Measurements from ENCODE around the gene ST8SIA1. TPM values are rescaled to one million over a fixed set of nuclear protein-coding genes. Genes with fewer than 3 reads are reported as not detected.

Gene ST8SIA1
- total RNA-seq, 1 donor from 2014 or later: 22.0 TPM

DNA sequence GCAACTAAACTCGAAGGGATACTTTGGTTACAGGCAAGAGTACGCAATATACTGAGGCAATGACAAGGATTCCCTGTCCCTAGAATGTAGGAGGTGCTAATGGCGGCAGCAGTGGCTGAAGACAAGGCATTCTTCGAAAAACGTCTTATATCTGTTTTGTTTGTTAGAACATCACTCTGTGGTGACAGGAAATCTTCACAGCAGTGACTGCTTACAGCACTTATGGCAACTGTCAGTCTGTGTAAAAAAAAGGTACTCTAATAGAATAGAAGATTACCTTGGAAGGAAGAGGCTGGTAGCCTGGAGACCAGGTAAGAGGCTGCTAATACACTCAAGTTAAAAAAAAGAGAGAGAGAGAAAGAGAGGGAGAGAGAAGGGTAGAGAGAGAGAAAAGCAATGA lies 131.7 kb downstream of the ST8SIA1 start:
- Mint-ChIP-seq H3K4me3 (ENCODE audit: unreplicated experiment) (no peak overlapping the region), H3K36me3 (ENCODE audit: unreplicated experiment) (peaks cover 6% of the 10 kb centered on the region), H3K4me1 (ENCODE audit: low read depth, unreplicated experiment) (no peaks in the 10 kb centered on the region), H3K9me3 (ENCODE audit: unreplicated experiment) (no peaks in the 10 kb centered on the region), H3K27ac (ENCODE audit: unreplicated experiment) (no peak overlapping the region), H3K27me3 (ENCODE audit: unreplicated experiment) (no peaks in the 10 kb centered on the region)
- TF ChIP-seq, protein P1, sequence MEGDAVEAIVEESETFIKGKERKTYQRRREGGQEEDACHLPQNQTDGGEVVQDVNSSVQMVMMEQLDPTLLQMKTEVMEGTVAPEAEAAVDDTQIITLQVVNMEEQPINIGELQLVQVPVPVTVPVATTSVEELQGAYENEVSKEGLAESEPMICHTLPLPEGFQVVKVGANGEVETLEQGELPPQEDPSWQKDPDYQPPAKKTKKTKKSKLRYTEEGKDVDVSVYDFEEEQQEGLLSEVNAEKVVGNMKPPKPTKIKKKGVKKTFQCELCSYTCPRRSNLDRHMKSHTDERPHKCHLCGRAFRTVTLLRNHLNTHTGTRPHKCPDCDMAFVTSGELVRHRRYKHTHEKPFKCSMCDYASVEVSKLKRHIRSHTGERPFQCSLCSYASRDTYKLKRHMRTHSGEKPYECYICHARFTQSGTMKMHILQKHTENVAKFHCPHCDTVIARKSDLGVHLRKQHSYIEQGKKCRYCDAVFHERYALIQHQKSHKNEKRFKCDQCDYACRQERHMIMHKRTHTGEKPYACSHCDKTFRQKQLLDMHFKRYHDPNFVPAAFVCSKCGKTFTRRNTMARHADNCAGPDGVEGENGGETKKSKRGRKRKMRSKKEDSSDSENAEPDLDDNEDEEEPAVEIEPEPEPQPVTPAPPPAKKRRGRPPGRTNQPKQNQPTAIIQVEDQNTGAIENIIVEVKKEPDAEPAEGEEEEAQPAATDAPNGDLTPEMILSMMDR (IDR thresholded peaks at IDR 0.05; ENCODE audit: partially characterized antibody, unreplicated experiment): no peak
- no peak for DNase-seq

DNA sequence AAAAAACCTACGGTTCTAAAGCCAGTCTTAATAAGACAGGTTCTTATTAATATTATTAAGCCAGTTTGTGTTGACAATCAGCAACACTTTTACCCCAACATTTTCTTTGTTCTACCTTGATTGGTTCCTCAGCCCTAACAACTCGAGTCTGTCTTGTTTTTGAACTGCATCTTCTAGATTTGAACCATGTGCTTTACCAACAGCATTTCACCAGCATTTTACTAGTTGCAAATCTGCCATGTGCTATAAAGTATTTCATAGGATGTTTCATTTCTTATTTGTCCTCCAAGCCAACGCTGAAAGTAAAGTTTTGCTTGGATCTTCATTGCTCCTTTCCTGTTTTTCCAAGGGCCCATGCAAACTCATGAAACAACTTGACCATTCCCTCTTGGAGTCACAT lies 133.4 kb downstream of the ST8SIA1 start:
- no peak overlapping the region for H3K27ac Mint-ChIP-seq (ENCODE audit: unreplicated experiment)
- H3K9me3 Mint-ChIP-seq (ENCODE audit: unreplicated experiment): no peaks in the 10 kb centered on the region
- no peak for DNase-seq
- peaks cover 6% of the 10 kb centered on the region for H3K36me3 Mint-ChIP-seq (ENCODE audit: unreplicated experiment)
- no peaks in the 10 kb centered on the region for H3K27me3 Mint-ChIP-seq (ENCODE audit: unreplicated experiment)
- no peak overlapping the region for H3K4me3 Mint-ChIP-seq (ENCODE audit: unreplicated experiment)
- H3K4me1 Mint-ChIP-seq (ENCODE audit: low read depth, unreplicated experiment): no peaks in the 10 kb centered on the region
- TF ChIP-seq, protein P1 (IDR thresholded peaks at IDR 0.05; ENCODE audit: partially characterized antibody, unreplicated experiment): no peak

DNA sequence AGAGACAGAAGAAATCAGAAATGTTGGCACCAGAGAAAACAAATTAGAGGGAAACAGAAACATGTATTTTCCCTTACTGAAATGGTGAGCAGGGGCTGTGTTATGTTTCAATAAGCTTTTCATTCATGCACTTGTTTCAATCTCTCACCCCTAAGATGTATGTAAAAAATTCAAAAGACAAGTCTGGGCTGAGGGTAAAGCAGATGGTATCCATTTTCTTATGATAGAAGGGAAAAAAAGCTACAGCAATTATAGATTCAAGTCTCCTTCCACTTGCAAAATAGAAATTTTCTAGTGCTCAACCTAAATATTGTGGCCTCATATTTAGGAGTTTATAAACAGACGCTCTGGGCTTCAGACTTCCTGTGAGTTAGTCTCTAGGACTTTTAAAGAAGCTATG lies 138.3 kb downstream of the ST8SIA1 start:
- TF ChIP-seq, protein P1 (IDR thresholded peaks at IDR 0.05; ENCODE audit: partially characterized antibody, unreplicated experiment): no peak
- no peaks in the 10 kb centered on the region for H3K4me1 Mint-ChIP-seq (ENCODE audit: low read depth, unreplicated experiment)
- H3K36me3 Mint-ChIP-seq (ENCODE audit: unreplicated experiment): no peaks in the 10 kb centered on the region
- H3K27me3 Mint-ChIP-seq (ENCODE audit: unreplicated experiment): no peaks in the 10 kb centered on the region
- no peaks in the 10 kb centered on the region for H3K9me3 Mint-ChIP-seq (ENCODE audit: unreplicated experiment)
- DNase-seq: no peak
- no peak overlapping the region for H3K4me3 Mint-ChIP-seq (ENCODE audit: unreplicated experiment)
- no peak overlapping the region for H3K27ac Mint-ChIP-seq (ENCODE audit: unreplicated experiment)

DNA sequence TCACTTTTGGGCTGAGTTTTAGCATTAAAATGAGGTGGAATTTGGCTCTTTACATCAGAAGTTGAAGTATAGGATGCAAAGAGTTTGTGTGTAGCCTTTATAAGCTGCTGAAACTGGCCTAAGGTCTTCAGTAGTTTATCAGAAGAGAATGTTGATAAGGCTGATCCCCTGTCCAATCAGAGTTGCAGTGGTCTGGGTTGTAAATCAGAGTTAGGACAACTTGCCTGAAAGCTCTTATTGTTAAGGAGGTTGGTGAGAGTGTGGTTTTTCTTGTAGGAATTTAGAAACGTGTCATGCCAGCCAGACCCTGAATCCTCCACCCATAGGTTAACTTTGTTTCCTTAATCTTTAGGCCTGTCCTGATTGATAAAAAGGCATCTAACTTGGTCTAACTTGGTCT lies 143.5 kb downstream of the ST8SIA1 start:
- Mint-ChIP-seq H3K27ac (ENCODE audit: unreplicated experiment) (no peak overlapping the region), H3K4me3 (ENCODE audit: unreplicated experiment) (no peak overlapping the region), H3K36me3 (ENCODE audit: unreplicated experiment) (no peaks in the 10 kb centered on the region), H3K9me3 (ENCODE audit: unreplicated experiment) (no peaks in the 10 kb centered on the region), H3K27me3 (ENCODE audit: unreplicated experiment) (no peaks in the 10 kb centered on the region), H3K4me1 (ENCODE audit: low read depth, unreplicated experiment) (no peaks in the 10 kb centered on the region)
- no peak for DNase-seq
- TF ChIP-seq, protein P1 (IDR thresholded peaks at IDR 0.05; ENCODE audit: partially characterized antibody, unreplicated experiment): no peak

DNA sequence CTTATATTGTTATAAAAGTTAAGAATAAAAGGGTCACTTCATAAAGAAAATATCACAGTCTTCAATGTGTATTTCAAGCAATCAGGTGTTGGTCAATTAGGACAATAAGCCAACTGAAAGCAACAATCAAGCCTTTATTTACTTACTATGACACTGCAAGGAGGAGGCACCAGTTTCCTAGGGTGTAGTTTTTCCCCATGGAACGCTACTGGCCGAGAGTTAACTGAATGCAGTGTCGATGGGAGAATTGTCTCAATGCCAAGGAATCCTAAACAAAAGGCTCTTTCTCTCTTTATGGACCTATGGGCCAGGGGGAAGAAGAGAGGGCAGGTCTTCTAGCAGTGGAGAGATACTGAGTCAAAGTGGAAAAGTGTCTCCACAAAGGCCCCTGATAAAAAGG lies 146.1 kb downstream of the ST8SIA1 start:
- no peak overlapping the region for H3K27ac Mint-ChIP-seq (ENCODE audit: unreplicated experiment)
- H3K27me3 Mint-ChIP-seq (ENCODE audit: unreplicated experiment): no peaks in the 10 kb centered on the region
- DNase-seq: no peak
- TF ChIP-seq, protein P1 (IDR thresholded peaks at IDR 0.05; ENCODE audit: partially characterized antibody, unreplicated experiment): no peak
- no peaks in the 10 kb centered on the region for H3K36me3 Mint-ChIP-seq (ENCODE audit: unreplicated experiment)
- no peak overlapping the region for H3K4me3 Mint-ChIP-seq (ENCODE audit: unreplicated experiment)
- H3K9me3 Mint-ChIP-seq (ENCODE audit: unreplicated experiment): no peaks in the 10 kb centered on the region
- H3K4me1 Mint-ChIP-seq (ENCODE audit: low read depth, unreplicated experiment): no peaks in the 10 kb centered on the region

Measured in glutamatergic neuron (in vitro differentiated cells).